Liver (tissue), 9 donors: ENCODE measurements around the gene CHIC2. TPM values are rescaled to one million over a fixed set of nuclear protein-coding genes. Genes with fewer than 3 reads are reported as not detected.
A peak's percentile ranks its signal among the peaks of the same experiment; 100 is the strongest.

Experiments
- DNase-seq: peaks from one replicate; pipeline ENCODE4 v3.0.0-alpha.2; 2017; ENCODE audit warnings: low spot score
- H3K27ac ChIP-seq, 2 donors: one replicate each; pipeline ENCODE4 v1.7.0; 2013; ENCODE audit warnings: inconsistent platforms in 2 of 2, low read length in 2 of 2, control low read depth in 1 of 2, low read depth in 1 of 2, mild to moderate bottlenecking in 1 of 2
- H3K27me3 ChIP-seq, 4 donors: one replicate each; pipeline versions ENCODE4 v1.6.1 to v1.7.0; 2013; ENCODE audit warnings: low read length in 3 of 4, inconsistent platforms in 1 of 4, mild to moderate bottlenecking in 1 of 4, moderate library complexity in 1 of 4; ENCODE audit not compliant: control insufficient read depth in 4 of 4, insufficient read depth in 4 of 4
- H3K36me3 ChIP-seq, 4 donors: one replicate each; pipeline versions ENCODE4 v1.6.1 to v1.7.0; 2013; ENCODE audit warnings: low read length in 3 of 4, mild to moderate bottlenecking in 3 of 4, low read depth in 1 of 4, moderate library complexity in 1 of 4; ENCODE audit not compliant: control insufficient read depth in 4 of 4, insufficient read depth in 3 of 4
- H3K4me1 ChIP-seq, 4 donors: one replicate each; pipeline versions ENCODE4 v1.6.1 to v1.7.0; 2013; ENCODE audit warnings: low read length in 3 of 4, mild to moderate bottlenecking in 3 of 4, moderate library complexity in 1 of 4; ENCODE audit not compliant: control insufficient read depth in 4 of 4, insufficient read depth in 4 of 4
- H3K4me3 ChIP-seq, 3 donors: one replicate each; pipeline versions ENCODE4 v1.6.1 to v1.7.0; 2013; ENCODE audit warnings: low read length in 3 of 3, control low read depth in 1 of 3, low read depth in 1 of 3, mild to moderate bottlenecking in 1 of 3
- H3K9ac ChIP-seq, 2 donors: one replicate each; pipeline ENCODE4 v1.7.0; 2013; ENCODE audit warnings: low read length in 2 of 2, mild to moderate bottlenecking in 2 of 2, moderate library complexity in 2 of 2, control low read depth in 1 of 2, low read depth in 1 of 2
- H3K9me3 ChIP-seq, 4 donors: one replicate each; pipeline versions ENCODE4 v1.6.1 to v1.7.0; 2013; ENCODE audit warnings: low read length in 3 of 4; ENCODE audit not compliant: control insufficient read depth in 4 of 4
- ATF3 ChIP-seq: IDR thresholded peaks from 2 replicates; pipeline ENCODE4 v1.6.1; 2016; ENCODE audit warnings: antibody characterized with exemption
- CTCF ChIP-seq: fragments of 150-350 bp; IDR thresholded peaks from 2 replicates; pipeline ENCODE4 v1.5.1; 2017; ENCODE audit warnings: improper control_type of control experiment, low read depth, low read length; ENCODE audit not compliant: missing input control
- EGR1 ChIP-seq, 2 donors: IDR thresholded peaks; 2 replicates each; pipeline ENCODE4 v1.6.1; 2016 to 2018; ENCODE audit warnings: antibody characterized with exemption in 2 of 2, low read depth in 2 of 2
- FOXA1 ChIP-seq: IDR thresholded peaks from 2 replicates; pipeline ENCODE4 v1.6.1; 2016; ENCODE audit warnings: antibody characterized with exemption
- HNF4A ChIP-seq, 2 donors: conservative IDR thresholded peaks; 2 replicates each; pipeline ENCODE4 v1.6.1; 2016; ENCODE audit warnings: antibody characterized with exemption in 2 of 2, mild to moderate bottlenecking in 2 of 2
- HNF4G ChIP-seq: IDR thresholded peaks from 2 replicates; pipeline ENCODE4 v1.6.1; 2016; ENCODE audit warnings: antibody characterized with exemption
- JUND ChIP-seq, 2 donors: IDR thresholded peaks; 2 replicates each; pipeline ENCODE4 v1.6.1; 2016; ENCODE audit warnings: antibody characterized with exemption in 2 of 2
- MAX ChIP-seq: IDR thresholded peaks from 2 replicates; pipeline ENCODE4 v1.6.1; 2016; ENCODE audit warnings: antibody characterized with exemption
- RAD21 ChIP-seq, 2 donors: IDR thresholded peaks; 2 replicates each; pipeline ENCODE4 v1.6.1; 2016; ENCODE audit warnings: antibody characterized with exemption in 2 of 2, mild to moderate bottlenecking in 2 of 2
- REST ChIP-seq: IDR thresholded peaks from 2 replicates; pipeline ENCODE4 v1.6.1; 2016; ENCODE audit warnings: antibody characterized with exemption, mild to moderate bottlenecking
- RXRA ChIP-seq, 2 donors: IDR thresholded peaks; 2 replicates each; pipeline ENCODE4 v1.6.1; 2017 to 2018; ENCODE audit warnings: antibody characterized with exemption in 2 of 2, mild to moderate bottlenecking in 1 of 2
- SP1 ChIP-seq: IDR thresholded peaks from 2 replicates; pipeline ENCODE4 v1.6.1; 2018; ENCODE audit warnings: antibody characterized with exemption, mild to moderate bottlenecking
- TAF1 ChIP-seq: conservative IDR thresholded peaks from 2 replicates; pipeline ENCODE4 v1.6.1; 2016; ENCODE audit warnings: antibody characterized with exemption, mild to moderate bottlenecking
- YY1 ChIP-seq: IDR thresholded peaks from 2 replicates; pipeline ENCODE4 v1.6.1; 2016; ENCODE audit warnings: antibody characterized with exemption, mild to moderate bottlenecking
- ZBTB33 ChIP-seq: IDR thresholded peaks from 2 replicates; pipeline ENCODE4 v1.6.1; 2016; ENCODE audit warnings: antibody characterized with exemption
- WGBS: extraction: QIAGEN DNeasy Blood & Tissue Kit; methylation state at CpG from one replicate; pipeline ENCODE4 v1.1.7; 2013; 5-methylcytosine and 5-hydroxymethylcytosine counted together
- polyA plus RNA-seq, 2 donors: library from polyadenylated mRNA; stranded (reverse) in 1 of 2; unstranded in 1 of 2; fragments of 200-250 nt in 1 of 2; fragments of >200 nt in 1 of 2; fragmentation: Nextera tagmentation in 1 of 2; extraction: Ambion mirVana in 1 of 2; gene quantifications; one replicate each; pipeline versions ENCODE4 v1.2.1 to v1.2.3, GENCODE V29; 2013 to 2015
- total RNA-seq, 2 donors: library from RNA; depleted of rRNA; stranded (reverse); fragments of >200 nt; gene quantifications; one replicate each; pipeline ENCODE4 v1.2.3, GENCODE V29; 2014
- donor health status: healthy.
- donor health status: healthy.
- donor health status: healthy.
- donor health status: healthy.
- donor health status: healthy.

Gene CHIC2
- total and polyA plus RNA-seq, 4 donors, result 9.3 to 26.2 (median 18.4) TPM

- DNase-seq, result no peak
- TF ChIP-seq FOXA1 (no peak), CTCF (no peak), RXRA (IDR thresholded peaks at IDR 0.05) (no peak), RAD21 (IDR thresholded peaks at IDR 0.05) (no peak), YY1 (no peak)
- H3K4me3 ChIP-seq, result no peak overlapping the region
- no peak overlapping the region for H3K27ac ChIP-seq
- peaks cover 0 to 26% (median 12%) of the 10 kb centered on the region in 4 donors for H3K4me1 ChIP-seq
- H3K9ac ChIP-seq, result no peak overlapping the region
- H3K36me3 ChIP-seq, result no peaks in the 10 kb centered on the region
- no peaks in the 10 kb centered on the region for H3K27me3 ChIP-seq
- 97% methylated on average over 1 of the region's 1 CpG for WGBS
- H3K9me3 ChIP-seq, result no peaks in the 10 kb centered on the region
These were observed 25.5 kb upstream of the CHIC2 start for GRCh38 chr4:54089875-54090274.

- Histone ChIP-seq H3K9ac (no peak overlapping the region), H3K4me1 (peaks cover 0 to 3% (median 2%) of the 10 kb centered on the region in 4 donors), H3K27me3 (no peaks in the 10 kb centered on the region), H3K9me3 (no peaks in the 10 kb centered on the region), H3K36me3 (peaks cover 0 to 3% (median 0%) of the 10 kb centered on the region in 4 donors), H3K4me3 (no peak overlapping the region), H3K27ac (peak overlapping the region; percentile 62 to 68)
- no peak for TF ChIP-seq SP1
- TF ChIP-seq ATF3, result peak; percentile 50
- TF ChIP-seq YY1, result peak; percentile 14
- TF ChIP-seq RXRA (IDR thresholded peaks at IDR 0.05), result peak in 1 of 2 donors; percentile 29
- peak; percentile 88 to 94 for TF ChIP-seq JUND (IDR thresholded peaks at IDR 0.05)
- peak in 1 of 2 donors; percentile 22 for TF ChIP-seq RAD21 (IDR thresholded peaks at IDR 0.05)
- TF ChIP-seq HNF4G, result no peak
- no peak for TF ChIP-seq ZBTB33
- TF ChIP-seq EGR1 (IDR thresholded peaks at IDR 0.05; ENCODE audit: low read depth in 2 of 2), result no peak
- TF ChIP-seq HNF4A (conservative IDR thresholded peaks at IDR 0.05), result peak; percentile 42 to 82
- 63% methylated on average over 3 of the region's 3 CpGs for WGBS
- no peak for DNase-seq
These were observed 20.9 kb upstream of the CHIC2 start for GRCh38 chr4:54085284-54085683.

GRCh38 chr4:54082168-54082567, 17.8 kb upstream of the CHIC2 start:
- H3K4me3 ChIP-seq, result no peak overlapping the region
- peaks cover 0 to 3% (median 0%) of the 10 kb centered on the region in 4 donors for H3K36me3 ChIP-seq
- no peaks in the 10 kb centered on the region for H3K27me3 ChIP-seq
- H3K9me3 ChIP-seq, result no peaks in the 10 kb centered on the region
- H3K9ac ChIP-seq, result no peak overlapping the region
- no peak for DNase-seq
- WGBS, result 72% methylated on average over 1 of the region's 1 CpG
- H3K27ac ChIP-seq, result no peak overlapping the region
- H3K4me1 ChIP-seq, result peaks cover 0 to 3% (median 0%) of the 10 kb centered on the region in 4 donors
- TF ChIP-seq CTCF (no peak), REST (no peak), TAF1 (no peak), JUND (IDR thresholded peaks at IDR 0.05) (no peak), MAX (no peak), ATF3 (no peak), RAD21 (IDR thresholded peaks at IDR 0.05) (no peak), EGR1 (IDR thresholded peaks at IDR 0.05; ENCODE audit: low read depth in 2 of 2) (no peak), SP1 (no peak), RXRA (IDR thresholded peaks at IDR 0.05) (no peak)
